ENCODE measurements around the gene CAPN13. TPM values are rescaled to one million over a fixed set of nuclear protein-coding genes. Genes with fewer than 3 reads are reported as not detected.

Gene CAPN13
- total and polyA plus RNA-seq, 7 donors, result 0.06 to 0.14 TPM; not detected in 5

- ATAC-seq, result peak; percentile 54 to 91 (median 86)
- Histone ChIP-seq H3K4me3 (no peak overlapping the region), H3K27me3 (ENCODE audit: insufficient read depth in 3 of 3, low read length in 2 of 3) (no peaks in the 10 kb centered on the region), H3K9me3 (no peaks in the 10 kb centered on the region), H3K4me1 (peaks cover 26% of the 10 kb centered on the region), H3K27ac (peak overlapping the region; percentile 44), H3K36me3 (ENCODE audit: insufficient read depth in 1 of 2, low read depth in 1 of 2) (no peaks in the 10 kb centered on the region)
- TF ChIP-seq CTCF (IDR thresholded peaks at IDR 0.05), result no peak
- WGBS, 3 donors, result 27 to 39% (median 28%) methylated on average over 4 of the region's 4 CpGs
- intact Hi-C loops (cut with DNase I), result no loop called here
- peak in 1 of 2 donors; percentile 69 for DNase-seq
Measured at GRCh38 chr2:30688956-30689401, 118.3 kb downstream of the CAPN13 start.

- Histone ChIP-seq H3K4me3 (no peak overlapping the region), H3K27me3 (ENCODE audit: insufficient read depth in 3 of 3, low read length in 2 of 3) (no peaks in the 10 kb centered on the region), H3K4me1 (peaks cover 22% of the 10 kb centered on the region), H3K36me3 (ENCODE audit: insufficient read depth in 1 of 2, low read depth in 1 of 2) (no peaks in the 10 kb centered on the region), H3K9me3 (no peaks in the 10 kb centered on the region), H3K27ac (no peak overlapping the region)
- ATAC-seq (no peak), DNase-seq (no peak)
- no peak for TF ChIP-seq CTCF (IDR thresholded peaks at IDR 0.05)
- intact Hi-C loops (cut with DNase I), result no loop called here
- WGBS, 3 donors, result 27 to 54% (median 27%) methylated on average over 4 of the region's 4 CpGs
Measured at GRCh38 chr2:30686669-30687068, 120.6 kb downstream of the CAPN13 start.

- DNase-seq (no peak), ATAC-seq (no peak)
- Histone ChIP-seq H3K27me3 (ENCODE audit: insufficient read depth in 3 of 3, low read length in 2 of 3) (no peaks in the 10 kb centered on the region), H3K36me3 (ENCODE audit: insufficient read depth in 1 of 2, low read depth in 1 of 2) (no peaks in the 10 kb centered on the region), H3K4me3 (no peak overlapping the region), H3K27ac (no peak overlapping the region), H3K4me1 (peaks cover 22% of the 10 kb centered on the region), H3K9me3 (no peaks in the 10 kb centered on the region)
- no peak for TF ChIP-seq CTCF (IDR thresholded peaks at IDR 0.05)
- intact Hi-C loops (cut with DNase I), result no loop called here
- WGBS, 3 donors, result 92 to 95% (median 94%) methylated on average over 2 of the region's 2 CpGs
Measured at GRCh38 chr2:30686000-30686399, 121.2 kb downstream of the CAPN13 start.

GRCh38 chr2:30684996-30685395 lies 122.2 kb downstream of the CAPN13 start:
- no peak for DNase-seq
- TF ChIP-seq CTCF (IDR thresholded peaks at IDR 0.05), result no peak
- H3K4me1 ChIP-seq, result peaks cover 18% of the 10 kb centered on the region
- H3K27ac ChIP-seq, result no peak overlapping the region
- no peaks in the 10 kb centered on the region for H3K9me3 ChIP-seq
- WGBS, 3 donors, result 92 to 93% (median 92%) methylated on average over 3 of the region's 3 CpGs
- H3K36me3 ChIP-seq (ENCODE audit: insufficient read depth in 1 of 2, low read depth in 1 of 2), result no peaks in the 10 kb centered on the region
- H3K27me3 ChIP-seq (ENCODE audit: insufficient read depth in 3 of 3, low read length in 2 of 3), result no peaks in the 10 kb centered on the region
- intact Hi-C loops (cut with DNase I), result no loop called here
- ATAC-seq, result no peak
- no peak overlapping the region for H3K4me3 ChIP-seq

GRCh38 chr2:30684516-30684915 lies 122.7 kb downstream of the CAPN13 start:
- intact Hi-C loops (cut with DNase I), result no loop called here
- Histone ChIP-seq H3K9me3 (no peaks in the 10 kb centered on the region), H3K4me3 (no peak overlapping the region), H3K27ac (no peak overlapping the region), H3K36me3 (ENCODE audit: insufficient read depth in 1 of 2, low read depth in 1 of 2) (no peaks in the 10 kb centered on the region), H3K4me1 (peaks cover 13% of the 10 kb centered on the region), H3K27me3 (ENCODE audit: insufficient read depth in 3 of 3, low read length in 2 of 3) (no peaks in the 10 kb centered on the region)
- DNase-seq (no peak), ATAC-seq (no peak)
- WGBS, 3 donors, result 63 to 68% (median 68%) methylated on average over 5 of the region's 5 CpGs
- no peak for TF ChIP-seq CTCF (IDR thresholded peaks at IDR 0.05)
